Measurements from ENCODE around the gene MTIF3. TPM values are rescaled to one million over a fixed set of nuclear protein-coding genes. Genes with fewer than 3 reads are reported as not detected.
"Not testable (repeated sequence)": the region's sequence is repeated elsewhere in the genome, so short reads cannot be mapped to it uniquely, and the experiment has no call there.

Gene MTIF3
- total RNA-seq, 1 experiment from 2014 or later: 26.9 TPM

GRCh38 chr13:27419328-27419727, 31.0 kb downstream of the MTIF3 start:
- H3K9me3 ChIP-seq (replicated peaks): no peaks in the 10 kb centered on the region
- no peak for DNase-seq (ENCODE audit: low read depth in 1 of 2, low spot score in 2 of 2)
- H3K27ac ChIP-seq: no peak overlapping the region
- H3K36me3 ChIP-seq: no peaks in the 10 kb centered on the region
- no peaks in the 10 kb centered on the region for H3K27me3 ChIP-seq (replicated peaks)
- H3K4me1 ChIP-seq (replicated peaks): no peaks in the 10 kb centered on the region
- no peak overlapping the region for H3K4me3 ChIP-seq

GRCh38 chr13:27415116-27415515, 35.2 kb downstream of the MTIF3 start:
- Histone ChIP-seq H3K4me3 (no peak overlapping the region), H3K36me3 (no peaks in the 10 kb centered on the region), H3K27ac (no peak overlapping the region), H3K4me1 (replicated peaks) (no peaks in the 10 kb centered on the region), H3K27me3 (replicated peaks) (no peaks in the 10 kb centered on the region), H3K9me3 (replicated peaks) (no peaks in the 10 kb centered on the region)
- no peak for DNase-seq (ENCODE audit: low read depth in 1 of 2, low spot score in 2 of 2)

- no peak for DNase-seq (ENCODE audit: low read depth in 1 of 2, low spot score in 2 of 2)
- Histone ChIP-seq H3K9me3 (replicated peaks) (no peaks in the 10 kb centered on the region), H3K27ac (no peak overlapping the region), H3K27me3 (replicated peaks) (peaks cover 2% of the 10 kb centered on the region; the same call in 1 of the 2 replicates), H3K4me3 (no peak overlapping the region), H3K4me1 (replicated peaks) (no peaks in the 10 kb centered on the region), H3K36me3 (no peaks in the 10 kb centered on the region)
Measured at GRCh38 chr13:27411341-27411740, 39.0 kb downstream of the MTIF3 start.

GRCh38 chr13:27409013-27409412, 41.4 kb downstream of the MTIF3 start:
- no peaks in the 10 kb centered on the region for H3K4me1 ChIP-seq (replicated peaks)
- H3K36me3 ChIP-seq: no peaks in the 10 kb centered on the region
- H3K4me3 ChIP-seq: no peak overlapping the region
- no peaks in the 10 kb centered on the region for H3K9me3 ChIP-seq (replicated peaks)
- H3K27me3 ChIP-seq (replicated peaks): peaks cover 2% of the 10 kb centered on the region; the same call in 1 of the 2 replicates
- no peak overlapping the region for H3K27ac ChIP-seq
- no peak for DNase-seq (ENCODE audit: low read depth in 1 of 2, low spot score in 2 of 2)

- Histone ChIP-seq H3K27ac (no peak overlapping the region), H3K9me3 (replicated peaks) (no peaks in the 10 kb centered on the region), H3K27me3 (replicated peaks) (peaks cover 2% of the 10 kb centered on the region; the same call in 1 of the 2 replicates), H3K36me3 (no peaks in the 10 kb centered on the region), H3K4me1 (replicated peaks) (peaks cover 7% of the 10 kb centered on the region), H3K4me3 (no peak overlapping the region)
- no peak for DNase-seq (ENCODE audit: low read depth in 1 of 2, low spot score in 2 of 2)
Measured at GRCh38 chr13:27408074-27408473, 42.3 kb downstream of the MTIF3 start.

- no peaks in the 10 kb centered on the region for H3K9me3 ChIP-seq (replicated peaks)
- H3K27ac ChIP-seq: no peak overlapping the region
- no peaks in the 10 kb centered on the region for H3K36me3 ChIP-seq
- H3K4me3 ChIP-seq: no peak overlapping the region
- H3K27me3 ChIP-seq (replicated peaks): peaks cover 2% of the 10 kb centered on the region; the same call in 1 of the 2 replicates
- DNase-seq (ENCODE audit: low read depth in 1 of 2, low spot score in 2 of 2): no peak
- peaks cover 7% of the 10 kb centered on the region for H3K4me1 ChIP-seq (replicated peaks)
Measured at GRCh38 chr13:27406178-27406939, 44.0 kb downstream of the MTIF3 start.

GRCh38 chr13:27405546-27406134, 44.7 kb downstream of the MTIF3 start:
- Histone ChIP-seq H3K36me3 (no peaks in the 10 kb centered on the region), H3K27me3 (replicated peaks) (peaks cover 2% of the 10 kb centered on the region; the same call in 1 of the 2 replicates), H3K27ac (no peak overlapping the region), H3K4me1 (replicated peaks) (peaks cover 7% of the 10 kb centered on the region), H3K4me3 (no peak overlapping the region), H3K9me3 (replicated peaks) (no peaks in the 10 kb centered on the region)
- DNase-seq (ENCODE audit: low read depth in 1 of 2, low spot score in 2 of 2): no peak

GRCh38 chr13:27404680-27405079, 45.7 kb downstream of the MTIF3 start:
- Histone ChIP-seq H3K27me3 (replicated peaks) (peaks cover 2% of the 10 kb centered on the region; the same call in 1 of the 2 replicates), H3K4me1 (replicated peaks) (peaks cover 7% of the 10 kb centered on the region), H3K27ac (no peak overlapping the region), H3K36me3 (no peaks in the 10 kb centered on the region), H3K4me3 (no peak overlapping the region), H3K9me3 (replicated peaks) (no peaks in the 10 kb centered on the region)
- DNase-seq (ENCODE audit: low read depth in 1 of 2, low spot score in 2 of 2): no peak

- Histone ChIP-seq H3K36me3 (no peaks in the 10 kb centered on the region), H3K4me1 (replicated peaks) (peaks cover 7% of the 10 kb centered on the region), H3K4me3 (no peak overlapping the region), H3K27me3 (replicated peaks) (0 out of 2 replicates have a peak, but pooled peaks cover 2% of the 10 kb centered on the region), H3K27ac (no peak overlapping the region), H3K9me3 (replicated peaks) (no peaks in the 10 kb centered on the region)
- no peak for DNase-seq (ENCODE audit: low read depth in 1 of 2, low spot score in 2 of 2)
Measured at GRCh38 chr13:27403727-27404385, 46.5 kb downstream of the MTIF3 start.

- no peak overlapping the region for H3K27ac ChIP-seq
- DNase-seq (ENCODE audit: low read depth in 1 of 2, low spot score in 2 of 2): peak in 1 of 2 experiments; percentile 47
- no peak overlapping the region for H3K4me3 ChIP-seq
Measured at GRCh38 chr13:27403203-27403678, 47.1 kb downstream of the MTIF3 start.

GRCh38 chr13:27401210-27401609, 49.2 kb downstream of the MTIF3 start:
- DNase-seq (ENCODE audit: low read depth in 1 of 2, low spot score in 2 of 2): no peak
- Histone ChIP-seq H3K4me1 (replicated peaks) (peaks cover 7% of the 10 kb centered on the region), H3K4me3 (no peak overlapping the region)

More at GRCh38 chr13:27403203-27403678, 47.1 kb downstream of the MTIF3 start:
- peaks cover 7% of the 10 kb centered on the region for H3K4me1 ChIP-seq (replicated peaks)
- no peaks in the 10 kb centered on the region for H3K9me3 ChIP-seq (replicated peaks)
- 0 out of 2 replicates have a peak, but pooled peaks cover 2% of the 10 kb centered on the region for H3K27me3 ChIP-seq (replicated peaks)
- H3K36me3 ChIP-seq: no peaks in the 10 kb centered on the region

GRCh38 chr13:27400405-27400804, 50.0 kb downstream of the MTIF3 start:
- H3K4me1 ChIP-seq (replicated peaks); H3K27me3 ChIP-seq (replicated peaks); H3K27ac ChIP-seq; H3K36me3 ChIP-seq; H3K9me3 ChIP-seq (replicated peaks); DNase-seq (ENCODE audit: low read depth in 1 of 2, low spot score in 2 of 2); H3K4me3 ChIP-seq: not testable (repeated sequence)

More at GRCh38 chr13:27401210-27401609, 49.2 kb downstream of the MTIF3 start:
- Histone ChIP-seq H3K36me3 (no peaks in the 10 kb centered on the region), H3K27me3 (replicated peaks) (no peaks in the 10 kb centered on the region), H3K9me3 (replicated peaks) (no peaks in the 10 kb centered on the region), H3K27ac (no peak overlapping the region)

GRCh38 chr13:27398360-27398759, 52.0 kb downstream of the MTIF3 start:
- Histone ChIP-seq H3K27me3 (replicated peaks) (no peaks in the 10 kb centered on the region), H3K4me3 (no peak overlapping the region), H3K27ac (no peak overlapping the region), H3K9me3 (replicated peaks) (no peaks in the 10 kb centered on the region), H3K36me3 (no peaks in the 10 kb centered on the region), H3K4me1 (replicated peaks) (peaks cover 1% of the 10 kb centered on the region)
- no peak for DNase-seq (ENCODE audit: low read depth in 1 of 2, low spot score in 2 of 2)

Measured in SJSA1 (cell line).